IPS-NIHi11 (cell line): Measurements from ENCODE around the gene RAPH1.

Source experiments
- DNase-seq: peaks from one replicate; pipeline ENCODE4 v3.0.0; 2012; ENCODE audit warnings: mixed read lengths, low spot score

The RAPH1 gene

DNA sequence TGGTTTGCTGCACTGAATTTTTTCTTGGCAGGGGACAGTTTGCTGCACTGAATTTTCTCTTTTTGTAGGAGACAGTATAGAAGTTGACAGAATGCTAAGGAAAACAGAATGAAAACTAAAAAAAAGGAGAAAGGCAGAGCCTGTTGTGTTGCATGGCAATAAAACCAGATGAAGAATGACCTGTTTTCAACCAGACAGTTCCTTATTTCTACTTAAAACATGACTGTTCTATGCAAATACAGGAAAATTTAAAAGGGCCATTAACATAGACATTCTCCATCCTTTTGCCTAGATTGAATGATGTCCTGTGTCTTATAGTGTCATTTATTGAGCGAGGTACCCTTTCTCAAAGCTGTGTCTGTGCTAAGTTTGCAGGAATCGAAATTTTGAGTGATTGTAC is 173.6 kb downstream of the RAPH1 start:
- DNase-seq: no peak

DNA sequence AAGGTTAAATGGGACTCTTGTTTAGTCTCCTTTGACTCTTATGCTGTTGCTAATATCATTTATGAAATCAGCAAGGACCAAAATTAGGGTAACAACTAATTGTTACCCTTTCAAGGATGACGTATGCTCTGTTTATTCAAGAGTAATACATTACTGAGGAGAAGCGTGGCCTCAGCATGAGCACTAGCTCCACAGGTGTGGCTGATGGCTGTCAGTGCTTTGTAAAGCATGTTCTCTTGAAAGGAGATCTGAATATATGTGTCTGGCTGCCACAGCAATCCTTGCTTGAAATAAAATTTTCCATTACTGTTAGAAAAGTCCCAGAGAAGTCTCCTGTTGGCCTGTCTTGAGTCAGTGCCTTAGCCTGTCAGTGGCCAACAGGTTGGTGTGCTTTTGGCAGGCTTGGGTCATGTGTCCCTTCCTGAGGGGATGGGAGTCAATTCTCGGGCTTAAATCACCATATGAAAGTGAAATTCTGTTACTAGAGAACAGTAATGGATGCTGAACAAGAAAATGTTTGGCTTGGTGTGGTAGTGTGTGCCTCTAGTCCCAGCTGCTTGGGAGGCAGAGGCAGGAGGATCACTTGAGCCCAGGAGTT is 174.2 kb downstream of the RAPH1 start:
- DNase-seq: no peak

DNA sequence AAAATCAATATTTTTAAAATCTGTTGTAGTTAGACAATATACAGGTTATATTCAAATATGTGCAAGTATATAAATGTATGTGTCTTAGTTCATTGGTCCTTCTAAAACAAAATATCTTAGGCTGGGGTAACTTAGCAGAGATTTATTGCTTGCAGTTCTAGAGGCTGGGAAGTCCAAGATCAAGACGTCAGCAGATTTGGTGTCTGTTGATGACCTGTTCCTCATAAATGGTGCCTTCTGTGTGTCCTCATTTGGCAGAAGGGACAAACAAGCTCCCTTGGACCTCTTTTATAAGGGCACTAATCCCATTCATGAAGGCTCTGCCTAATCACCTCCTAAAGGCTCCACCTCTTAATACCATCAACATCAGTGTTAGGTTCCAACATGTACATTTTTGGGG is 175.7 kb downstream of the RAPH1 start:
- no peak for DNase-seq

DNA sequence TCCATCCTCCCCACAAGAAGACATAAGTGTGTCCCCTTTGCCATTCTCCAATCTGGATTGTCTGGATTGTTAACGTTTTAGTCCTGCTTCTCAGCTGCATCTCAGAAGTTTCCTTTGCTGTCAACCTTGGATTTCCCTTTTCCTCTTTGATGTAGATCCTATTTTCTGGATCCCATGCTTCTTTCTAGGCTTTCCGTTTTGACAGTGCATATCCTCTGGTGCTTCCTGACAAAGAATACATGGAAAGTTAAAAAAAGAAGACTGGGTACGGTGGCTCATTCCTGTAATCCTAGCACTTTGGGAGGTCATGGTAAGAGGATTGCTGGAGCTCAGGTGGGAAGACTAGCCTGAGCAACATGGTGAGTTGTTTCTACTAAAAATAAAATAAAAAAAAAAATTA is 180.1 kb downstream of the RAPH1 start:
- DNase-seq: no peak

DNA sequence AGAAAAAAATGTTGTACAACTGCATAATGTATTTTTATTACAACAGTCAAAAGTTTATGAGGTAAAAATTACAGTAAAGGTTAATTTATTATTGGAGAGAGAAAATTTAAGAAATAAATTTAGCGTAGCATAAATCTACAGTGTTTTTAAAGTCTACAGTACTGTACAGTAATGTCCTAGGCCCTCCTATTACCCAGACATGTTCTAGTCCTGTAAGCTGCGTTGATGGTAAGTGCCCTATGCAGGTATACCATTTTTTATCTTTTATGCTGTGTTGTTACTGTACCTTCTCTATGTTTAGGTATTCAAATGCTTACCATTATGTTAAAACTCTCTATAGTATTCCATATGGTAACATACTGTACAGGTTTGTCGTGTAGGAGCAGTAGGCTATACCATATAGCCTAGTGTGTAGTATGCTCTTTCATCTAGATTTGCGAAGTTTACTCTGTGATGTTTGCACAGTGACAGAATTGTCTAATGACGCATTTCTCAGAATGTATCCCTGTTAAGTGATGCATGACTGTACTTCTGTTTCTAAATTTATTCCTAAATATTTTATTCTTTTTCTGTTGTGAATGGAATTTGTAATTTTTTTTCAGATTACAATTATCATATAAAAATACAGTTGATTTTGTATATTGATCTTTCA is 182.4 kb downstream of the RAPH1 start:
- DNase-seq: no peak

DNA sequence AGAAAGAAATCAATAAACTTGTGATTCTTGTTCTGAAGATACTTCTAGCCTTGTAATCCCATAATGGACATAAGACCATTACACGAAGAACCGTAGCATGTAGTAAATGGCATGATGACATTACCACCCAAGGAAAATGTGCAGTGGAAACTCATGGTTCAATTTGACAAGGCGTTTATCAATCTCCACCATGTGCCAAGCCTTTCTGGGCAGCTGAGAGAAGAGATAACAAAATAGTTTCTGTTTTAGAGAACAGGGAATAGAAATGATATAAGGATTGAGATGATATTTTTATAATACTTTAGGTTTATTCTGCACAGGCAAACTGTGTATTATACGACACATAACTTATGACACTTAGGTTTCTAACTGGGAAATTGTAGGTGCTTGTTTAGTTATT is 187.7 kb downstream of the RAPH1 start:
- DNase-seq: no peak

DNA sequence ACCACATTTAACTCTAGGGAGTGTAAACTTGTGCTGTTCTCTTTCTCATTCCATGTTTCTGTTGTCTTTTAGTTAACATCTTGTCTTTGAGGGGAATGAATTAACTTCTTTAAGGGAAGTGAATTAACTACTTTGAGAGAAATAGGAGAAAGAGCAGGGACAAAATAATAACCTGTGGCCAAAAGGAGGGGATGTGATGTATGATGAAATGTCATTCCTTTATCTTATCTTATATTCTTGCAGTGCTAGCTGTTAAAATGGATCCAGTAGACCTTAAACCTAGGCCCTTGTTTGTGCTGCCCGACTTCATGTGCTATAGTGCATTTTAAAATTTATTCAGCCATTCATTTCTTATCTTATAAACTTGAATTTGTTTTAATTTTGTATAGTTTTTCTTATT is 188.5 kb downstream of the RAPH1 start:
- no peak for DNase-seq

DNA sequence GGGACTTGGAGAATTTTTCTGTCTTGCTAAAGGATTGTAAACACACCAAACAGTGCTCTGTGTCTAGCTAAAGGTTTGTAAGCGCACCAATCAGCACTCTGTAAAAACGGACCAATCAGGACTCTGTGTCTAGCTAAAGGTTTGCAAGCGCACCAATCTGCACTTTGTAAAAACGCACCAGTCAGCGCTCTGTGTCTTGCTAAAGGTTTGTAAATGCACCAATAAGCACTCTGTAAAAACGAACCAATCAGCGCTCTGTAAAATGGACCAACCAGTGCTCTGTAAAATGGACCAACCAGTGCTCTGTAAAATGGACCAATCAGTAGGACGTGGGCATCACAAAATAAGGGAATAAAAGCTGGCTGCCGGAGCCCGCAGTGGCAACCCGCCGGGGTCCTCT is 190.4 kb downstream of the RAPH1 start:
- DNase-seq: no peak
